GM15510 (cell line): Measurements from ENCODE around the gene TMEM217.

Experiments used
- POLR2A ChIP-seq: IDR thresholded peaks from 3 replicates; pipeline ENCODE4 v1.6.1; 2011; ENCODE audit warnings: borderline replicate concordance; ENCODE audit not compliant: insufficient read length; ENCODE audit errors: extremely low read depth

The TMEM217 gene

DNA sequence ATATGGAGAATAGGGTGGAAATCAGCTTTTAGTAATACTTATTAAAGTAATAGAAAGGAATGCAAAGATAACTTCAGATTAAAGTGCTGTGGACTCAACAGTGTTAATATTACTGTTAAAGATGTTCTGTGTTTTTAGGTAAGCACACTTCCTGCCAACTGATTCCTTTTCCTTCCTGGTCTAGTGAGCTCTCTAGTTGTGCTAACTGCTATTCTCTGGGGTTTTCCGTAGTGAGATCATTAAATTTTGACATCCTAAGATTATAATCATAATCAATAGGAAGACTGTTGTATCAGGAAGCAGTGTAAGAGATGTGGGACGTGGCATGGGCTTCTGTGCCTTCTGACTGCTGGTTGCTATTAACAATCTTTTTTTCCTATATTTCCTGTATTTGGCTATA is 1.2 kb upstream of the TMEM217 start:
- no peak for TF ChIP-seq POLR2A

DNA sequence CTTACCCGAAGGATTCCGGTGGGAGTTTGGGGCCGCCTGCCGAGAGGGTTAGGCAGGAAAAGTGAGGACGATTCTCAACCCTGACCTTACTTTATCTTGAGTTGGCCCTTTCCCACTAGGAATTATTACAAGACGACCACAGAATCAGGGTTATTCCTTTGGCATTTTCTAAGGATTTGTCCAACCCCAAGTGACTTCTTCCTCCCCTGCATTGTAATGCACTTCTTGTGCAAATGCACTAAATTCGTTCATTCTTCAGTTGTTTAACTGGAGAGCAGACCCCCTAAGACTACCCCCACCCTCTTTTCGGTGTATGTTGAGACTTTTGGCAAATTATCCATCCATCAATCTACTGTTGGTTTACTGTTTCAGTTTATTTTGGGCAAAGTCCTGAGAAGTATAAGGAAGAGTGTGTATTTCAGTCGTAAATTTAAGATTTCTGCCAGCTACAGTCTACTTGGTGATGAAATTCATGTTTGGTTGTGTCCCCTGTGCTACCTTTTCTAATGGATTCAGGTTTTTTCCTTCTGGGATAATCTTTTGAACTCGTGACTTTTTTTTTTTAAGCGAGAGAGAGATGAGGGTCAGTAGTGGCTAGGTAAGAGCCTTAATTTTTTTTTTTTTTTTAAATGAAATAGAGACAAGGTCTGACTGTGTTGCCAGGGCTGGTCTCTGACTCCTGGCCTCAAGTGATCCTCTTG is 611 bp upstream of the TMEM217 start:
- TF ChIP-seq POLR2A, result no peak

DNA sequence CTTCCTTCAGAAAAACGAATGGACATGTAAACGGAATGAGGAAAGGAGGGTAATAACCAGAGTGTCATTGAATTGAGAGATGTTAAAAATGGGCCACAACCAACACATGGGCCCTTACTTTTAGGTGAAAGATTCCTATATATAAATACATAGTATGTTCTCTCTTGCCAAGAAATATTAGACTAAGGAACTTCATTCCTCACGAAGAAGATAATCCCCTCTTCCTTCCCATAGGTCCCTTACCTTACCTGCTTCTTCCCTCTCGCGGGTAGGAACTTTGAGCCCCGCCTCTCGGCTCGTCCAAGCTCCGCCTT is 667 bp downstream of the TMEM217 start:
- no peak for TF ChIP-seq POLR2A

DNA sequence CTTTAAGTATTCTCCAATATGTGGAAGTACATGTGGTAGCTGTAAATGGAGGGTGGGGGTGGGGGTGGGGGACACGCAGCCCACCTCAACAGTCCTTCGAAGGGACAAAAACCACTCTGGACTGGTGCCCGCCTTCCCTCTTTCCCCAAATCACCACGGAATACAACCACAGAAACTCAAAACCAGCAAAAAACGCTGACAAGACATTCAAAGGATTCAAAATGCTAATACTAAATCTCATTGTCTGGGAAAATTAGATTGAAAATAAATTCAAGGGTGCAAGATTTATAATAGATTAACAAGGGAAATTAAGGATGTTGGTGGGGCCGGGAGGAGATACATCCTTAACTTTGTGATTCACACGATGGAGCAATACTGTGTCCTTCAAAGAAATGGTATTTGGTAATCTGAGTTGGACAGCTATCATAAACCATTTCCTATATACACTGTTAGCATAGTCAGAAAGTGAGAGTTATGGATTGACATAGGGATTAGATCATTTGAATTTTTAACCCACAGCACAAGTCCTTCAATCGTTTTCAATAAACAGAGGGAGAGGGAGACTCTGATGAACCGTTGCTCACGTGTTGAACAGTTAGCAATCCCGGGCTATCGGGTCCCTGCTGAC is 1.1 kb downstream of the TMEM217 start:
- TF ChIP-seq POLR2A, result no peak

- TF ChIP-seq POLR2A, result no peak
Measured at GRCh38 chr6:37254881-37255280, 3.1 kb downstream of the TMEM217 start.

DNA sequence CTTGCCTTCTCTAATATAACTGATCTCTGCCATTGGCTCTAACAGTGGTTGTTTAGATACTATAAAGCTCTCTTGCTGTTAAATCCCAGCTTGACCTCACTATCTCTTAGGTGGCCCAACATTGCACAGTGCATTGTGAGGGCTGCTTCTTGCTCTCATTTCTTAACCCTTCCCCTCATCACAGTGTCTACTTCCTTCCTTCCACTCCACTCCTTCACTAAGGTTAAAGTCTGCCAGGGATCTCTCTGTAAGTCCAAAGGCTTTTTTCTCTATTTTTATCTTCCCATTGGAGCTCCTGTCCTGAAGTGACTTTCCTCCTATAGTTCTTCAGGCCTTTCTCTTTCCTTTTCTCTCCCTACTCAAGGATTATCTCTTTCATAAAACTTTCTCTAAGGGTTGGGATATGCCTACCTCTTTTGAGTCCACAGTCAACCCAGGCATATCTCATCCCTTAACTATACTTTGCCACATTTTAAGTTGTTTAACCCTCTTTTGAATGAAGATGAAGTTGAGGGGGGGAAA is 4.4 kb downstream of the TMEM217 start:
- TF ChIP-seq POLR2A, result no peak

DNA sequence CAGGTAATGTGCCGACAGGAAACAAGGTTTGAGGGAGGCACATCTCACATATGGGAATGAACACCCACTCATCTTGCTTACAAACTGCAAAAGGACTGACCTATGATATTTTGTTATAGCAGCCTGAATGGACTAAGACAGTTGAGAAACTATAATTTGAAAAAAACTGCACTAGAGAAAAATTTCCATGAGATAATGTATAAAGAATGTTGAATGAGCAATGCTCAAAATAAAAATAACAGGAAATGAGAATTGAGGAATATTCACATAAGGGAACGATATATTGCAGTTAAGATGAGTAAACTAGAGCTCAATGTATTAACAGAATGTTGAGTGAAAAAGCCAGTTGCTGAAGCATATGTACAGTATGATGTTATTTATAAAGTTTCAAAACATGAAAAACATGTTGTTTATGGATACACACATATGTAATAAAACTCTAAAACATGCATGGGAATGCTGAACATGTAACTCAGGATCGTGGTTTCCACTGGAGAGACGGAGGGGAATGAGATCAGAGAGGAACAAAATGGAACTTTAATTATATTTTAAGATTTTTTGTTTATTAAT is 6.6 kb downstream of the TMEM217 start:
- no peak for TF ChIP-seq POLR2A

DNA sequence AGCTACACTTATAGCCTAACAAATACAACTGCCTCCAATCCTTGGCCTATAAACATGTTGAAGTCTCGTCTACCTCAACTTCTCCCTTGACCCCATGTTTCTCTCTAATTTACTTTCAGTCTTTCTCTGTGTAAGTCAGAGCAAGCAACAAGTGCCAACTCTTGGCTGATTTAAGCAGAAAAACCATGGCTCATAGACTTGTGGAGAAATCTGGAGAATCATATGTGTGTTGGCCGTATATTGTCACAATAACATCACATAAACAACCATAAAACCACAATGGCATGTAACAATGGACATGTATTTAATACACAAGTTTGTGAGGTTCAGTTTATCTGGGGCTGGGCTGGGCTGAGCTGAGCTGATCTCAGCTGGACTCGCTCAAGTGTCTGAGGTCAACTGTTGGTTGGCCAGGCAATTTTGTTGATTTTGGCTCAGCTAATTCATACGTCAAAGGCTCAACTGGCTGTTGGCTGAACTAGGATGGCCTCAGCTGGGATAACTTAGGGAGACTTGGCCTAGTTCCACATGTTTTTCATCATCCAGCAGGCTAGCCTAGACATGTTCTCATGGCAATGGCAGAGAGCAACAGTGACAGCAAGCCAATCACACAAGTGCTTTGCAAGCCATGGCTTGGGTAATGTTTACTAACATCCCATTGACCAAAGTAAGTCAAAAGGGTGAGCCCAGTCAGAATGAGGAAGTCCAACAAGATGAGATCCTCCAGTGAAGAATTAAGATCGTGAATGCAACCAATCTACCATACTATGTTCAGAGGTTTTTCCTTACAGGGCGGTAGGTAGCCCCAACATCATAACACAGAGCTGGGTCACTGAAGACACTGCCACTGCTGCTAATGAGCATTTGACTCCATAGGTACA is 13.3 kb downstream of the TMEM217 start:
- no peak for TF ChIP-seq POLR2A

DNA sequence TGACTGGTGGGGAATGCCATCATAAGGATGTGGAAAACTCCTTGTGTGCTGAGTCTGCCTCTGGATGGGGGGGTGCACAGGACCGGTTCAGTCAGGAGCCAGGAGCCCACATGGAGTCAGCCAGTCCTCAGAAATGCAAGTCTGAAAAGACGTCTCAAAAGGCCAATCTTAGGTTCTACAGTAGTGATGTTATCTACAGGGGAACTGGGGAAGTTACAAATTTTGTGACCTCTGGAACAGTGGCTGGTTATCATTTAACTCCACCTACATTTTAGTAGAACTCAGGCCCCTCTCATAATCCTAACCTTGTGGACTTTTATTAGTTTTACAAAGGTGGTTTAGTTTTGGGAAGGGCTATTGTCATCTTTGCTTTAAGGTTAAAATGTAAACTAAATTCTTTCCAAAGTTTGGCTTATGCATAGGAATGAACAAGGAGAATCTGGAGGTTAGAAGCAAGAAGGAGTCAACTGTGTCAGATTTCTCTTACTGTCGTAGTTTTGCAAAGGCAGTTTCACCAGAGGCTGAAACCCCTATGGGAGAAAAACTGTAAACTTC is 14.1 kb downstream of the TMEM217 start:
- TF ChIP-seq POLR2A, result no peak

GRCh38 chr6:37243131-37243815 is 14.7 kb downstream of the TMEM217 start:
- TF ChIP-seq POLR2A, result no peak

DNA sequence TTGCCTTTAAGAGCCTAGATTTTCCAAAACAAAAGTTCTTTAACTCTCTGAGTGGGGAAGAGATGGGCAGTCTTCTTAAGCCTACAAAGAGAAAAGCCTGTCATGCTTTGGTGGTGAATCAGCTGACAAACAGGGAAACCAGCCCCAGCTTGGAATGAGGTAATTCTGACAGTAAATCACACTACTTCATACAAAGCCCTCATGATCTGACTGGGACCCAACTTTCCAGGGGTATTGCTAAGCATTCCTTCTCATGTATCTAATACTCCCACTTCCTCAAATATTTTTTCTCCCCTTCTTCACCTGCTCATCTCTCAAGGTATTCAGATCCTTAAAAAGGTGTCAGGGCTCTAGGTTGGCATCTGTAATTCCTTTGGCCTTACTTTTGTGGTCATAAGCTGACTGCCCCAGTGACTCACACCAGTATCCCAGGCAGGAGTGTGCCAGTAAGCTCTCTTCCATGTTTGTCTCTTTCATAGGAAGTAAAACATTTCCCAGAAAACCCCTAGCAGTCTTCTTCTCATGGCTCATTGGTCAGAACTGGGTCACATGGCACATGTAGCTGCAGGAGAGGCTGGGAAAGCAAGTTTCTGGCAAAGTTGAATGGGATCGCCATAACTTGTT is 15.4 kb downstream of the TMEM217 start:
- no peak for TF ChIP-seq POLR2A

- TF ChIP-seq POLR2A, result no peak
Measured at GRCh38 chr6:37241775-37242428, 16.0 kb downstream of the TMEM217 start.

DNA sequence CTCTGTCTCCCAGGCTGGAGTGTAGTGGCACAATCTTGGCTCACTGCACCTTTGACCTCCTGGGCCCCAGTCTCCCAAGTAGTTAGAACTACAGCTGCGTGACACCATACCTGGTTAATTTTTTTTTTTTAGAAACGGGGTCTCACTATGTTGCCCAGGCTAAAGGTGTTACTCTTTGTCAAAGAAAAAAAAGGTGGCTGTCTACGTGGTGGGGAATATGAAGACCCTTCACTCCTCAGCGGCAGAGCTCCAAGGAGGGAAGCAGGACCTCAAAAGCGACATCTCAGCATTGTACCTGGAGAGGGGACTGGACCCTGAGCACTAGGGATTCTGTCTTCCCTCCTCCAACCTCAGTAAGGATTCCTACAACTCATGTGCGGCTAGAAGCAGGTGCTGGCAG is 16.8 kb downstream of the TMEM217 start:
- no peak for TF ChIP-seq POLR2A
